ENCODE results near the gene RPL7L1. TPM values are rescaled to one million over a fixed set of nuclear protein-coding genes. Genes with fewer than 3 reads are reported as not detected.

RPL7L1 gene
- total and polyA plus RNA-seq, 2 of the 13 experiments (the other 11 are each of a cell fraction or from before 2014, with no cell fraction given) = 51.6 to 179 TPM

DNA sequence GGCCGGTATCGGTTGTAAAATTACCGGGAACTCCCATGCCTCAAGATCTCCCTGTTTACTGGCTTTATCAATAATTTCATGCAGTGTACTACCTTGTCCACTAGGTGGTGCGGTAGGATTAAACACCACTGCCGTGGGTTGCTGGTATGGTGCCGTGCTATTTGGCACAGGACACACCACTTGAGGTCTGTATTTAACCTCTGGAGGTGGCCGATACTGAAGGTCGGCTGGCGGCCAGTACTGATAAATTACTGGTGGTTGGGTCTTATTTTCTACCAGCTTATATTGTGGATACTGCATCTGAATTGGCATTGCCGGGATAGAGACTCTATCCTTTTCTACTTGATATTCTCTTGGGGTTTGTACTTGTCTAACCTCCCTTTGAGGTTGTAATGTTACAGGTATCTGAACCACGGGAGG lies 22.1 kb downstream of the RPL7L1 start (continued):
- TF ChIP-seq ZMAT5 (CRISPR knock-in tag; IDR thresholded peaks at IDR 0.05; ENCODE audit: borderline replicate concordance, low read depth) = no peak
- TF ChIP-seq, protein P1, sequence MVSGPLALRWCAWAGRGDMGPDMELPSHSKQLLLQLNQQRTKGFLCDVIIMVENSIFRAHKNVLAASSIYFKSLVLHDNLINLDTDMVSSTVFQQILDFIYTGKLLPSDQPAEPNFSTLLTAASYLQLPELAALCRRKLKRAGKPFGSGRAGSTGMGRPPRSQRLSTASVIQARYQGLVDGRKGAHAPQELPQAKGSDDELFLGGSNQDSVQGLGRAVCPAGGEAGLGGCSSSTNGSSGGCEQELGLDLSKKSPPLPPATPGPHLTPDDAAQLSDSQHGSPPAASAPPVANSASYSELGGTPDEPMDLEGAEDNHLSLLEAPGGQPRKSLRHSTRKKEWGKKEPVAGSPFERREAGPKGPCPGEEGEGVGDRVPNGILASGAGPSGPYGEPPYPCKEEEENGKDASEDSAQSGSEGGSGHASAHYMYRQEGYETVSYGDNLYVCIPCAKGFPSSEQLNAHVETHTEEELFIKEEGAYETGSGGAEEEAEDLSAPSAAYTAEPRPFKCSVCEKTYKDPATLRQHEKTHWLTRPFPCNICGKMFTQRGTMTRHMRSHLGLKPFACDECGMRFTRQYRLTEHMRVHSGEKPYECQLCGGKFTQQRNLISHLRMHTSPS (CRISPR knock-in tag; IDR thresholded peaks at IDR 0.05; ENCODE audit: low read depth) = 0 out of 2 replicates have a peak, but pooled peaks have one; percentile 27
- TF ChIP-seq SIN3A (IDR thresholded peaks at IDR 0.05; ENCODE audit: borderline replicate concordance, low read depth, low read length) = peak; percentile 54; the same call in 1 of the 2 replicates
- TF ChIP-seq, protein P2, sequence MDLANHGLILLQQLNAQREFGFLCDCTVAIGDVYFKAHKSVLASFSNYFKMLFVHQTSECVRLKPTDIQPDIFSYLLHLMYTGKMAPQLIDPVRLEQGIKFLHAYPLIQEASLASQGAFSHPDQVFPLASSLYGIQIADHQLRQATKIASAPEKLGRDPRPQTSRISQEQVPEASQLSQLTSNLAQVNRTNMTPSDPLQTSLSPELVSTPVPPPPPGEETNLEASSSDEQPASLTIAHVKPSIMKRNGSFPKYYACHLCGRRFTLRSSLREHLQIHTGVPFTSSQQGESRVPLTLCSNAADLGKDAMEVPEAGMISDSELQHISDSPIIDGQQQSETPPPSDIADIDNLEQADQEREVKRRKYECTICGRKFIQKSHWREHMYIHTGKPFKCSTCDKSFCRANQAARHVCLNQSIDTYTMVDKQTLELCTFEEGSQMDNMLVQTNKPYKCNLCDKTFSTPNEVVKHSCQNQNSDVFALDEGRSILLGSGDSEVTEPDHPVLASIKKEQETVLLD (CRISPR knock-in tag; IDR thresholded peaks at IDR 0.05; ENCODE audit: low read depth) = no peak
- TF ChIP-seq RBFOX2 (IDR thresholded peaks at IDR 0.05; ENCODE audit: low read depth, low read length) = no peak
- no peak for TF ChIP-seq MXD4 (CRISPR knock-in tag; IDR thresholded peaks at IDR 0.05)
- no peak for TF ChIP-seq ZNF33A (CRISPR knock-in tag; IDR thresholded peaks at IDR 0.05; ENCODE audit: borderline replicate concordance)
- TF ChIP-seq, protein P3, sequence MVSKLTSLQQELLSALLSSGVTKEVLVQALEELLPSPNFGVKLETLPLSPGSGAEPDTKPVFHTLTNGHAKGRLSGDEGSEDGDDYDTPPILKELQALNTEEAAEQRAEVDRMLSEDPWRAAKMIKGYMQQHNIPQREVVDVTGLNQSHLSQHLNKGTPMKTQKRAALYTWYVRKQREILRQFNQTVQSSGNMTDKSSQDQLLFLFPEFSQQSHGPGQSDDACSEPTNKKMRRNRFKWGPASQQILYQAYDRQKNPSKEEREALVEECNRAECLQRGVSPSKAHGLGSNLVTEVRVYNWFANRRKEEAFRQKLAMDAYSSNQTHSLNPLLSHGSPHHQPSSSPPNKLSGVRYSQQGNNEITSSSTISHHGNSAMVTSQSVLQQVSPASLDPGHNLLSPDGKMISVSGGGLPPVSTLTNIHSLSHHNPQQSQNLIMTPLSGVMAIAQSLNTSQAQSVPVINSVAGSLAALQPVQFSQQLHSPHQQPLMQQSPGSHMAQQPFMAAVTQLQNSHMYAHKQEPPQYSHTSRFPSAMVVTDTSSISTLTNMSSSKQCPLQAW (CRISPR knock-in tag; IDR thresholded peaks at IDR 0.05) = 0 out of 2 replicates have a peak, but pooled peaks have one; percentile 37
- no peak for TF ChIP-seq ZNF577 (CRISPR knock-in tag; IDR thresholded peaks at IDR 0.05; ENCODE audit: borderline replicate concordance, low read depth)
- TF ChIP-seq ZBTB3 (CRISPR knock-in tag; IDR thresholded peaks at IDR 0.05; ENCODE audit: borderline replicate concordance, low read depth) = no peak
- peak; percentile 66; the same call in 1 of the 2 replicates for TF ChIP-seq RXRB (CRISPR knock-in tag; IDR thresholded peaks at IDR 0.05; ENCODE audit: borderline replicate concordance)
- peak; percentile 53; the same call in 1 of the 2 replicates for TF ChIP-seq ARID4A (CRISPR knock-in tag; IDR thresholded peaks at IDR 0.05; ENCODE audit: borderline replicate concordance)
- TF ChIP-seq RERE (CRISPR knock-in tag; IDR thresholded peaks at IDR 0.05; ENCODE audit: low read depth) = no peak
